HG03565 (cell line): Measurements from ENCODE around the gene ZNF235.
"Not testable (repeated sequence)": the region's sequence is repeated elsewhere in the genome, so short reads cannot be mapped to it uniquely, and the experiment has no call there.

Source experiments
- ATAC-seq: cut with Tn5 transposase; IDR thresholded peaks from one replicate; pipeline ENCODE4 v1.9.1; 2021; ENCODE audit warnings: mild to moderate bottlenecking, moderate library complexity; ENCODE audit not compliant: unreplicated experiment

Gene ZNF235

GRCh38 chr19:44304659-44305193 lies at the start of gene ZNF235:
ZNF235 (minus strand) TSS chr19:44305025; CDS start chr19:44303404, 1,621 bp downstream.
- ATAC-seq: peak; percentile 86

- ATAC-seq: no peak
Measured at GRCh38 chr19:44346556-44346955, 41.7 kb upstream of the ZNF235 start.

- no peak for ATAC-seq
Measured at GRCh38 chr19:44345959-44346358, 41.1 kb upstream of the ZNF235 start.

DNA sequence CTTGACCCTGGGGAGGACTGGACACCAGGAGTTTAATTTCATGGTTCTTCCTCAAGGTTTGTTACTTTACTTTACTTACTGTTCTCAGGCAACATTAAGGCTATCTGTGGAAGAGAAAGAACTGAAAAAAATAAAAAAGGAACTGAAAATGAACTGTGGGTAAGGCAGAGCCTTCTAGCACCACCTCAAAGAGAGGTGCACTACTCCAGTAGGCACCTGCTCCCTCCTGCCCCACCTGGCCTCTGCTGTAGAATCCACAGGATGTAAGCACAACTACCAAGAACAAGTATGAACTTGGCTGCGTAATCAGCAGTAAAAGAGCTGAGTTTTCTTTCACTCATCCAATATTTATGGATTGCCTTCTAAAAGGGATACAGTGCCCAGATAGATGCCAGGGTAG lies 39.4 kb upstream of the ZNF235 start:
- no peak for ATAC-seq

- no peak for ATAC-seq
Measured at GRCh38 chr19:44341794-44342193, 37.0 kb upstream of the ZNF235 start.

GRCh38 chr19:44334639-44335038 lies 29.8 kb upstream of the ZNF235 start:
- not testable (repeated sequence) for ATAC-seq

DNA sequence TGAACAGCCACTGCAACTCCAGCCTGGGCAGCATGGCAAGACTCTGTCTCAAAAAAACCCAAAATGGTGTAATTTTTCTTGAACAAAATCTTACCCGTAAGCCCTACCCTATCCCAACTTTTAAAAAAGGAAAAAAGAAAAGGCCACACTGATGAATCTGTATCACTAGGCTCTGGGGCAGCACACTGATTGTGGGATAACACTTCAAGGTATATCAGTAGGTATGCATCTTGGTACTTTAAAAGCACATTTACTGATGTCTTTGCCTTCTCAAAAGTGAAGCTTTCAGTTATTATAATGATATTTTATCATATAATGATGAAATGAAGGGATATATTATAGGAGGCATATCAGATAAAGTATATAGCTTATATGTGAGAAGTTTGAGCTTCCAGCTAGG lies 27.3 kb upstream of the ZNF235 start:
- no peak for ATAC-seq

DNA sequence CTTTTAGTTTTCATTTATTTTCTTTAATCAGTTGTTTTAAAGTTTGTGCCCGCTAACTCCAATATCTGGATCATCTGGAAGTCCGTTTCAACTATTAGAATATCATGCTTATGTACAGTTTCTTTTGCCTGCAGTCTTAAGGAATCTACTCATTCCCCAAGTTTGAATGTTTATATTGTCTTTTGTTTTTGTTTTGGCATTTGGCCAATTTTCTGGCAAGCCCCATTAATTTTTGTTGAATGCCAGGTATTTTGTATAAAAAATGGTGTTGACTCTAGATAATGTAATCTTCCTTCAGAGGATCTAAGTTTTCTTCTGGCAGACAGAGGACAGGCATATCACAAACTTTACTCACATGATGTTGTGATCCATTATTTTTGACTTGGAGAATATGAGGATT lies 11.1 kb upstream of the ZNF235 start:
- ATAC-seq: no peak

DNA sequence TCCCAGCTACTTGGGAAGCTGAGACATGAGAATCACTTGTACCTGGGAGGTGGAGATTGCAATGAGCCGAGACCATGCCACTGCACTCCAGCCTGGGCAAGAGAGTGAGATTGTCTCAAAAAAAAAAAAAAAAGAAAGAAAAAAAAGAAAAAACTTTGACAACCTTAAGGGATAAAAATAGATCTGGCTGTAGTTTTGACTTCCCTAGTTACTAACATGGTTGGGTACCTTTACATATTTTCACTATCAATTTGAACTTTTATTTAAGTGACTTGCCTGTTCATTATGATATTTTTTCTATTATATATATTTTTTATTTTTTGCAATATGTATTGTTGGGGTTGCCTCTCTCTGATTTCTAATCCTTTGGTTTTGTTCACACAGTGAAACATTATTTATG lies 8.4 kb upstream of the ZNF235 start:
- ATAC-seq: no peak

DNA sequence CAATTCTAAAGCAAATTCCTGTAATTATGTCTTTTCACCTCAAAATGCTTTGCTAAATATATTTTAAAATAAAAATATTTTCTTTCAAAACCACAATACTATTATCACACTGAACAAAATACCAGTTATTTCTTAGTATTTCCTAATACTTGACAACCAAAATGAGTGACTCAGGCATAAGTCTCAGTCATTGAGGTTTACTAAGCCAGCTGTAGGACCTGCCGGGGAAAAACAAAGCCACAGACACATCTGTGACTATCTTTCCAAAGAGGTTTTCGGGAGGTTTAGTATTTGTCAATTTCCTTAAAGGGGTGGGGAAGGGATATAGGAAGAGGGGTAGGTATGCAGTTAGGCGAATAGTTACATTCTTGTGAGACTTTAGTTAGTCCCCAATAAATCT lies 3.2 kb upstream of the ZNF235 start:
- no peak for ATAC-seq

GRCh38 chr19:44306283-44306682 lies 1.5 kb upstream of the ZNF235 start:
- no peak for ATAC-seq

- no peak for ATAC-seq
Measured at GRCh38 chr19:44305457-44305856, 632 bp upstream of the ZNF235 start.

GRCh38 chr19:44303976-44304568 lies 753 bp downstream of the ZNF235 start:
- no peak for ATAC-seq

GRCh38 chr19:44303320-44303719 lies 1.5 kb downstream of the ZNF235 start:
- no peak for ATAC-seq

DNA sequence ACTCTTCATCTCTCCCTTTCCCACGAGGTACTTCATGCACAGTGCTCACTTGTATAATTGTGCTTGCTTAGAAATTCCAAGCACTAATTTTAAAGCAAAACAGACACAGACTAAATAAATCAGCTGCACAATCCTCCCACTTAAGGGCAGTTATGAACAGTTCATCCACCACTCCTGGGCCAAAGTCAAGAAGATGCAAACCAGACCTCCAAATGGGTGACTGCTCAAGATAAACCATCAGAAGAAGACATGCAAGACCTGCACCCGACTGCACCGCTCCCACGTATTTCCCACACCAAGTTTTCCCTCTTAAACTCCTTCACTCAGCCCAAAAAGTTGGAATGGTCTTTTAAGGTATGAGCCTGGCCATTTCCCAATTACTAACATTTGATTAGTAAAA lies 19.9 kb downstream of the ZNF235 start:
- no peak for ATAC-seq

GRCh38 chr19:44282846-44283245 lies 22.0 kb downstream of the ZNF235 start:
- no peak for ATAC-seq

DNA sequence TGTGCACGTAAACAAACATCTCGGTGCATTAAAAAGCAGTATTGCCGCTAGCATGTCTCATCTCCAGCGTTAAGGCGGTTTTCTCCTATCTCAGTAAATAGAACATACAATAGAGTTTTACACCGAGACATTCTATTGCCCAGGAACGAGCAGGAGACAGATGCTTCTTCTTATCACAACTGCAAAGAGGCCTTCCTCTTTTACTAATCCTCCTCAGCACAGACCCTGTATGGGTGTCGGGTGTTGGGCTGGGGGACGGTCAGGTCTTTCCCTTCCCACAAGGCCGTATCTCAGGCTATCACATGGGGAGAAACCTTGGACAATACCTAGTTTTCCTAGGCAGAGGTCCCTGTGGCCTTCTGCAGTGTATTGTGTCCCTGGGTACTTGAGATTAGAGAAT lies 23.9 kb downstream of the ZNF235 start:
- no peak for ATAC-seq

DNA sequence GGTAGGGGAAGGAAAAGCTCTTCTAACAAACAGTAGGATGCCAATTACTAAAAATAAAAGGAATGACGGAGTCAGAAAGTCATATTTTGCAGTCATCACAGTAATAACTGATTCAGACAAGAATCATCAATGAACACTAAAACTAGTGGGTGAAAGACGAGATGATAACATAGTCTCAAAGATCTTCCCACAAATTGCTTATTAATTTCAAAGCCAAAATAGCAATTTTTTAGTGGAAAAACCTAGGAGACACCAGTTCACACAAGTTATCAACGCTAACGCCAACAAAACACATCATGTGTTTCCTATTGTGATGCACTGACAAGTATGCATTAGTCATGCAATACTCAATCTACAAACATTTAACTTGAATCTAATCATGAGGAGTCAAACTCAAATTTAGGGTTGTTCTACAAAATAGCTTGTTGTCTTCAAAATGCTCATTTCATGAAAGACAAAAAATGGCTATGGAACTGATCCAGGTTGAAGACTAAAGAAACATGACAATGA lies 26.6 kb downstream of the ZNF235 start:
- no peak for ATAC-seq

DNA sequence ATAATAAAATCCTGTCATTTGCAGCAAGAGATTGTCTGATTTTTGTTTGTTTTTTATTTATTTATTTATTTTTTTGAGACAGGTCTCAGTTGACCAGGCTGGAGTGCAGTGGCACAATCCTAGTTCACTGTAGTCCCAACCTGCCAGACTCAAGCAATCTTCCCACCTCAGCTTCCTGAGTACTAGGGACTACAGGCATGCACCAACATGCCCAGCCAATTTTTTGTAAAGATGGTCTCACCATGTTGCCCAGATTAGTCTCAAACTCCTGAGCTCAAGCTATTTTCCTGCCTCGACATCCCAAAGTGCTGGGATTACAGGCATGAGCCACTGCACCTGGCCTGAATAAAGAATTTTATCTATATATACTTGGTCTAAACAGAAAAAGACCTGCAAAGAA lies 27.5 kb downstream of the ZNF235 start:
- no peak for ATAC-seq

GRCh38 chr19:44260695-44261446 lies 44.0 kb downstream of the ZNF235 start:
- ATAC-seq: no peak

- no peak for ATAC-seq
Measured at GRCh38 chr19:44260343-44260681, 44.5 kb downstream of the ZNF235 start.

DNA sequence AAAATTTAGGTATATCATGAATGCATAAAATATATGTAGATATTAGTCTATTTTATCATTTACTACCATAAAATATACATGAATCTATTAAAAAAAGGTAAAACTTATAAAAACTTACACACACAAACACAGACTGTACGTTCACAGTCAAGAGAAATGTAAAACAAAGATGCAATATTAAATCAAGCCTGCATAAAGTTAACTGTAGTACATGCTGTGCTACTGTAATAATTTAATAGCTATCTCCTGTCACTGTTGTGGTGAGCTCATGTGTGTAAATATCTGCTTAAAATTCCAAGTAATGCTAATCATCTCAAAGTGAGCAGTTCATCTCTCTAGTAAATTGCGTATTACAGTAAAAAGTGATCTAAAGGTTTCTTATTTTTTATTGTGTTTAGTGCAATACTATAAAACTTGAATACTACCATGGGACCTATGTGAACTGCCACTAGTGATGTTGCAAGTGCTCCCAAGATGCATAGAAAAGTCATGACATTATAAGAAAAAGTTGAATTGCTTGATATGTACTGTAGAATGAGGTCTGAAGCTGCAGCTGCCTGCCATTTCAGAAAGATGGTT lies 45.9 kb downstream of the ZNF235 start:
- no peak for ATAC-seq
